H1 (cell line): Measurements from ENCODE around the gene TMEM108. TPM values are rescaled to one million over a fixed set of nuclear protein-coding genes. Genes with fewer than 3 reads are reported as not detected.

Experiments used
- CTCF ChIA-PET: fragments of 300-600 bp; sonication (Branson Sonifier 250); formaldehyde crosslinking; loops from one replicate; lab custom pipeline; 2021; ENCODE audit not compliant: partially characterized antibody; lab: Charles Lee
- POLR2A ChIA-PET: fragments of 300-600 bp; sonication (Branson Sonifier 250); formaldehyde crosslinking; loops from one replicate; lab custom pipeline; 2021; ENCODE audit warnings: inconsistent platforms; ENCODE audit not compliant: partially characterized antibody; lab: Charles Lee
- DNase-seq, 2 experiments: peaks; one replicate each; pipeline versions ENCODE4 v3.0.0 to v3.0.0-alpha.2; 2010 to 2022; ENCODE audit warnings: low spot score in 2 of 2, low read depth in 1 of 2, mixed read lengths in 1 of 2
- FAIRE-seq: peaks from 2 replicates; lab custom pipeline; 2011; peaks lifted over from hg19 to GRCh38; lab: Jason Lieb, UNC
- H2AFZ ChIP-seq: 2 replicates; pipeline ENCODE4 v1.8.1; 2012; ENCODE audit warnings: low read length, inconsistent platforms
- H2AK5ac ChIP-seq: 2 replicates; pipeline ENCODE4 v1.6.1; 2013; ENCODE audit warnings: low read depth, low read length
- H2BK120ac ChIP-seq: replicated peaks from 2 replicates; pipeline ENCODE3; 2013; ENCODE audit warnings: low read depth, low read length, inconsistent platforms
- H2BK12ac ChIP-seq: 2 replicates; pipeline ENCODE4 v1.6.1; 2013; ENCODE audit warnings: low read depth, low read length
- H2BK15ac ChIP-seq: 2 replicates; pipeline ENCODE4 v1.6.1; 2013; ENCODE audit warnings: low read length
- H2BK20ac ChIP-seq: 2 replicates; pipeline ENCODE4 v1.6.1; 2013; ENCODE audit warnings: low read length
- H2BK5ac ChIP-seq: 2 replicates; pipeline ENCODE4 v1.6.1; 2013; ENCODE audit warnings: low read depth, low read length
- H3K14ac ChIP-seq: 2 replicates; pipeline ENCODE4 v1.6.1; 2013; ENCODE audit warnings: inconsistent platforms; ENCODE audit not compliant: insufficient read length
- H3K18ac ChIP-seq: 2 replicates; pipeline ENCODE4 v1.6.1; 2013; ENCODE audit warnings: low read length; ENCODE audit errors: extremely low read depth
- H3K23ac ChIP-seq: 2 replicates; pipeline ENCODE4 v1.6.1; 2013; ENCODE audit warnings: inconsistent platforms; ENCODE audit not compliant: insufficient read length
- H3K23me2 ChIP-seq: 2 replicates; pipeline ENCODE4 v1.6.1; 2013; ENCODE audit warnings: low read depth, low read length
- H3K27ac ChIP-seq: 2 replicates; pipeline ENCODE4 v1.6.1; 2011; ENCODE audit warnings: low read depth, low read length, inconsistent platforms
- H3K27me3 ChIP-seq, 4 experiments: replicated peaks in 1 of 4; 1 replicate in 1 of 4; 2 replicates in 3 of 4; pipeline versions ENCODE4 v1.6.1 to v1.8.1; 2011 to 2013; ENCODE audit warnings: low read length in 3 of 4, mild to moderate bottlenecking in 3 of 4, inconsistent platforms in 2 of 4, mixed read lengths in 2 of 4, moderate library complexity in 1 of 4; ENCODE audit not compliant: control insufficient read depth in 3 of 4, insufficient read depth in 3 of 4; ENCODE audit errors: extremely low read depth in 1 of 4
- H3K36me3 ChIP-seq, 4 experiments: 2 replicates each; pipeline versions ENCODE4 v1.6.1 to v1.8.1; 2011 to 2013; ENCODE audit warnings: mild to moderate bottlenecking in 4 of 4, low read length in 3 of 4, moderate library complexity in 2 of 4, control low read depth in 1 of 4, inconsistent platforms in 1 of 4; ENCODE audit not compliant: insufficient read depth in 4 of 4, control insufficient read depth in 2 of 4
- H3K4ac ChIP-seq: replicated peaks from 2 replicates; pipeline ENCODE3; 2013; ENCODE audit warnings: low read length, low read depth, mixed read lengths, inconsistent platforms; ENCODE audit not compliant: insufficient read length
- H3K4me1 ChIP-seq, 4 experiments: replicated peaks in 1 of 4; 1 replicate in 1 of 4; 2 replicates in 3 of 4; pipeline versions ENCODE4 v1.6.1 to v1.8.1; 2011 to 2013; ENCODE audit warnings: low read length in 3 of 4, inconsistent platforms in 2 of 4, mixed read lengths in 1 of 4; ENCODE audit not compliant: insufficient read depth in 4 of 4, control insufficient read depth in 3 of 4
- H3K4me2 ChIP-seq, 2 experiments: 2 replicates each; pipeline versions ENCODE4 v1.6.1 to v1.8.1; 2011 to 2013; ENCODE audit warnings: low read depth in 2 of 2, low read length in 2 of 2, control low read depth in 1 of 2, inconsistent platforms in 1 of 2, mild to moderate bottlenecking in 1 of 2; ENCODE audit not compliant: insufficient read depth in 1 of 2
- H3K4me3 ChIP-seq, 4 experiments: fragments of 200-600, 300-600 bp in 1 of 4; sonication (generic), shearing (Covaris generic), sonication (Bioruptor Twin) in 1 of 4; 2 replicates each; pipeline versions ENCODE4 v1.5.1 to v1.8.1; 2011 to 2016; ENCODE audit warnings: low read length in 4 of 4, low read depth in 3 of 4, control low read depth in 2 of 4, inconsistent platforms in 2 of 4, mild to moderate bottlenecking in 2 of 4, mixed read lengths in 1 of 4, moderate library complexity in 1 of 4; ENCODE audit not compliant: insufficient read depth in 2 of 4; ENCODE audit errors: extremely low read depth in 1 of 4
- H3K56ac ChIP-seq: replicated peaks from 2 replicates; pipeline ENCODE3; 2013; ENCODE audit warnings: low read depth, mild to moderate bottlenecking, mixed read lengths, low read length, inconsistent platforms; ENCODE audit not compliant: insufficient read length
- H3K79me1 ChIP-seq: 2 replicates; pipeline ENCODE4 v1.6.1; 2013; ENCODE audit warnings: low read depth, low read length, control low read depth
- H3K79me2 ChIP-seq, 2 experiments: 2 replicates each; pipeline versions ENCODE4 v1.6.1 to v1.8.1; 2012 to 2013; ENCODE audit warnings: low read length in 2 of 2, mild to moderate bottlenecking in 2 of 2, inconsistent platforms in 1 of 2; ENCODE audit not compliant: insufficient read depth in 2 of 2, control insufficient read depth in 1 of 2
- H3K9ac ChIP-seq, 4 experiments: replicated peaks in 1 of 4; 1 replicate in 1 of 4; 2 replicates in 3 of 4; pipeline versions ENCODE4 v1.6.1 to v1.8.1; 2011 to 2013; ENCODE audit warnings: low read depth in 3 of 4, low read length in 3 of 4, control low read depth in 2 of 4, mild to moderate bottlenecking in 2 of 4, moderate library complexity in 2 of 4, inconsistent platforms in 1 of 4; ENCODE audit errors: extremely low read depth in 1 of 4
- H3K9me3 ChIP-seq, 2 experiments: 2 replicates each; pipeline versions ENCODE4 v1.6.1 to v1.8.1; 2012 to 2013; ENCODE audit warnings: mild to moderate bottlenecking in 2 of 2, moderate library complexity in 2 of 2, control low read depth in 1 of 2, inconsistent platforms in 1 of 2, low read depth in 1 of 2, low read length in 1 of 2, mixed read lengths in 1 of 2; ENCODE audit not compliant: insufficient read depth in 2 of 2
- H4K20me1 ChIP-seq, 2 experiments: replicated peaks in 1 of 2; 2 replicates each; pipeline versions ENCODE3 to v1.8.1; 2011 to 2013; ENCODE audit warnings: inconsistent platforms in 2 of 2, low read length in 2 of 2, mild to moderate bottlenecking in 1 of 2; ENCODE audit not compliant: insufficient read depth in 2 of 2, control insufficient read depth in 1 of 2
- H4K5ac ChIP-seq: 2 replicates; pipeline ENCODE4 v1.6.1; 2013; ENCODE audit warnings: low read length, low read depth, mixed read lengths, inconsistent platforms; ENCODE audit not compliant: insufficient read length
- H4K8ac ChIP-seq: 2 replicates; pipeline ENCODE4 v1.8.0; 2013; ENCODE audit warnings: mild to moderate bottlenecking, moderate library complexity, low read length, inconsistent platforms; ENCODE audit not compliant: insufficient read depth; ENCODE audit errors: extremely low read depth
- H4K91ac ChIP-seq: replicated peaks from 2 replicates; pipeline ENCODE3; 2013; ENCODE audit warnings: low read length, mixed read lengths, inconsistent platforms; ENCODE audit not compliant: insufficient read length
- CEBPB ChIP-seq: IDR thresholded peaks from 2 replicates; pipeline ENCODE4 v1.6.1; 2012; ENCODE audit warnings: low read depth, low read length
- CTBP2 ChIP-seq: IDR thresholded peaks from 2 replicates; pipeline ENCODE4 v1.7.0; 2011; ENCODE audit warnings: borderline replicate concordance, mild to moderate bottlenecking, moderate library complexity, mixed read lengths, low read length; ENCODE audit not compliant: insufficient read depth, insufficient read length
- HDAC2 ChIP-seq, 2 experiments: fragments of 300-600 bp in 1 of 2; sonication (generic) in 1 of 2; IDR thresholded peaks; 2 replicates each; pipeline ENCODE4 v1.6.1; 2011 to 2012; ENCODE audit warnings: low read depth in 2 of 2, low read length in 2 of 2, mild to moderate bottlenecking in 2 of 2, moderate library complexity in 2 of 2, borderline replicate concordance in 1 of 2, inconsistent platforms in 1 of 2
- RAD21 ChIP-seq, 2 experiments: IDR thresholded peaks in 1 of 2; conservative IDR thresholded peaks in 1 of 2; 2 replicates each; pipeline ENCODE4 v1.6.1; 2011; ENCODE audit warnings: low read depth in 2 of 2, low read length in 2 of 2, improper control_type of control experiment in 1 of 2, inconsistent platforms in 1 of 2, mild to moderate bottlenecking in 1 of 2, moderate library complexity in 1 of 2
- SP2 ChIP-seq: IDR thresholded peaks from 2 replicates; pipeline ENCODE4 v1.6.1; 2012; ENCODE audit warnings: mild to moderate bottlenecking, low read length, inconsistent platforms
- WGBS, 2 experiments: shearing (Covaris generic) in 1 of 2; methylation state at CpG; one replicate each; pipeline versions ENCODE4 v1.1.6 to v1.1.7; 2013 to 2015; ENCODE audit warnings: low lambda C conversion rate in 2 of 2, mixed read lengths in 2 of 2, inconsistent platforms in 1 of 2, low coverage in 1 of 2, missing lambda C conversion rate in 1 of 2; ENCODE audit not compliant: insufficient replicate concordance in 2 of 2, insufficient coverage in 1 of 2, insufficient read length in 1 of 2; ENCODE audit errors: extremely low coverage in 1 of 2, missing lambda C conversion rate in 1 of 2; 5-methylcytosine and 5-hydroxymethylcytosine counted together
- polyA plus RNA-seq, 7 experiments: library from polyadenylated mRNA; depleted of rRNA in 3 of 7; stranded (reverse) in 5 of 7; unstranded in 2 of 7; fragments of >200 nt in 5 of 7; fragments of 200-250 nt in 2 of 7; gene quantifications; 1 replicate in 5 of 7; 2 replicates in 1 of 7; 4 replicates in 1 of 7; pipeline versions ENCODE4 v1.2.1 to v1.2.3, GENCODE V29; 2011 to 2013; ENCODE audit warnings: missing spikeins in 2 of 7, mixed read lengths in 2 of 7
- total RNA-seq: library from RNA; stranded (reverse); fragmentation: NEBNext Ultra II Directional; extraction: Animal tissue kit (Norgen Biotek cat#: 25700); gene quantifications from 2 replicates; pipeline ENCODE4 v1.2.1, GENCODE V29; 2021
- TF ChIP-seq, protein P1 (sequence below), 3 experiments: IDR thresholded peaks; 1 replicate in 2 of 3; 2 replicates in 1 of 3; pipeline versions ENCODE4 v1.5.1 to v1.6.1; 2011; ENCODE audit warnings: low read length in 3 of 3, mild to moderate bottlenecking in 3 of 3, inconsistent platforms in 2 of 3, low read depth in 1 of 3, moderate library complexity in 1 of 3; ENCODE audit not compliant: insufficient read depth in 1 of 3; ENCODE audit errors: control extremely low read depth in 1 of 3

TMEM108 gene
- total and polyA plus RNA-seq, 2 of the 8 experiments (the other 6 are each of a cell fraction or from before 2014, with no cell fraction given), result 14.3 to 16.2 TPM

DNA sequence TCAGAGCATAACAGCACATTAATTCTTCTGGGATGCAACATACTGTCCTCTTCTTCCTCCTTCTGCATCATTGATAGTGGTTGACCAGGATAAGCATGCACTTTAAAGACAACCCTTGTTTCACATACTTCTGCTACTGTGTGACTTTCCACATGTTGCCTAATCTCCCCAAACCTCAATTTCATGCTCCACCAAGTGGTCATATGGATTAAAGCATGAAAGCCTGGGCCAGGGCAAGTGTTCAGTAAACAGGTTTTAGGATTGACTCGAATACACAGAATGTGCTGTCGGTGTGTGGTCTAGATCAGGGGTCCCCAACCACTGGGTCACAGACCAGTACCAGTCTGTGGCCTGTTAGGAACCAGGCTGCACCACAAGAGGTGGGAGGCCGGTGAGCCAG is 339.2 kb downstream of the TMEM108 start:
- no peak overlapping the region for H2AK5ac ChIP-seq
- TF ChIP-seq, protein P1, sequence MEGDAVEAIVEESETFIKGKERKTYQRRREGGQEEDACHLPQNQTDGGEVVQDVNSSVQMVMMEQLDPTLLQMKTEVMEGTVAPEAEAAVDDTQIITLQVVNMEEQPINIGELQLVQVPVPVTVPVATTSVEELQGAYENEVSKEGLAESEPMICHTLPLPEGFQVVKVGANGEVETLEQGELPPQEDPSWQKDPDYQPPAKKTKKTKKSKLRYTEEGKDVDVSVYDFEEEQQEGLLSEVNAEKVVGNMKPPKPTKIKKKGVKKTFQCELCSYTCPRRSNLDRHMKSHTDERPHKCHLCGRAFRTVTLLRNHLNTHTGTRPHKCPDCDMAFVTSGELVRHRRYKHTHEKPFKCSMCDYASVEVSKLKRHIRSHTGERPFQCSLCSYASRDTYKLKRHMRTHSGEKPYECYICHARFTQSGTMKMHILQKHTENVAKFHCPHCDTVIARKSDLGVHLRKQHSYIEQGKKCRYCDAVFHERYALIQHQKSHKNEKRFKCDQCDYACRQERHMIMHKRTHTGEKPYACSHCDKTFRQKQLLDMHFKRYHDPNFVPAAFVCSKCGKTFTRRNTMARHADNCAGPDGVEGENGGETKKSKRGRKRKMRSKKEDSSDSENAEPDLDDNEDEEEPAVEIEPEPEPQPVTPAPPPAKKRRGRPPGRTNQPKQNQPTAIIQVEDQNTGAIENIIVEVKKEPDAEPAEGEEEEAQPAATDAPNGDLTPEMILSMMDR (IDR thresholded peaks at IDR 0.05; ENCODE audit: control extremely low read depth in 1 of 3, insufficient read depth in 1 of 3, low read depth in 1 of 3, low read length in 3 of 3), result peak in 2 of 3 experiments; percentile 45 to 55; a peak in 3 of 4 replicates
- TF ChIP-seq CTBP2 (no peak), SP2 (no peak), CEBPB (peak; percentile 86), HDAC2 (IDR thresholded peaks at IDR 0.05; ENCODE audit: borderline replicate concordance in 1 of 2, low read depth in 2 of 2, low read length in 2 of 2) (no peak), RAD21 (IDR thresholded peaks at IDR 0.05 in 1 of 2, conservative IDR thresholded peaks at IDR 0.05 in 1 of 2; ENCODE audit: low read depth in 2 of 2, low read length in 2 of 2) (peak; percentile 71 to 72)
- no peak overlapping the region for H3K14ac ChIP-seq
- no peaks in the 10 kb centered on the region for H4K20me1 ChIP-seq
- no peak overlapping the region for H3K4me3 ChIP-seq
- no peak overlapping the region for H3K4me2 ChIP-seq
- H3K4ac ChIP-seq, result no peak overlapping the region
- H3K79me1 ChIP-seq, result no peaks in the 10 kb centered on the region
- H3K56ac ChIP-seq, result no peak overlapping the region
- H3K27me3 ChIP-seq, result no peaks in the 10 kb centered on the region
- H4K5ac ChIP-seq, result no peak overlapping the region
- no peak overlapping the region for H4K8ac ChIP-seq
- no peaks in the 10 kb centered on the region for H3K9me3 ChIP-seq
- no peak overlapping the region for H2BK120ac ChIP-seq
- no peak overlapping the region for H3K18ac ChIP-seq
- no peak overlapping the region for H4K91ac ChIP-seq
- H2BK15ac ChIP-seq, result no peak overlapping the region
- DNase-seq, result no peak
- H2BK20ac ChIP-seq, result no peak overlapping the region
- no peak overlapping the region for H2AFZ ChIP-seq
- H2BK12ac ChIP-seq, result no peak overlapping the region
- no peaks in the 10 kb centered on the region for H3K23me2 ChIP-seq
- peaks cover 0 to 10% (median 8%) of the 10 kb centered on the region in 4 experiments; a peak in 5 of 7 replicates for H3K4me1 ChIP-seq
- WGBS, 2 experiments, result 91% methylated on average over 3 of the region's 3 CpGs; no CpG with 5 or more reads in 1 of the 2 experiments
- peak; percentile 65 for FAIRE-seq
- H2BK5ac ChIP-seq, result no peak overlapping the region
- no peaks in the 10 kb centered on the region for H3K79me2 ChIP-seq
- H3K9ac ChIP-seq, result no peak overlapping the region
- no peak overlapping the region for H3K23ac ChIP-seq
- ChIA-PET CTCF (interaction anchor here (0.7 to 15.8 kb wide), 20 partner anchors 10 to 651 kb away, joined by 3 to 189 read pairs (median 4); no protein-coding TSS in a partner anchor), POLR2A (no interaction called here)
- H3K36me3 ChIP-seq, result no peaks in the 10 kb centered on the region
- no peak overlapping the region for H3K27ac ChIP-seq
